GM19372 (cell line): ENCODE results near the gene DTX1.

Source experiments
- ATAC-seq: cut with Tn5 transposase; IDR thresholded peaks from one replicate; pipeline ENCODE4 v1.9.1; 2021; ENCODE audit warnings: mild to moderate bottlenecking, low read depth, moderate library complexity; ENCODE audit not compliant: unreplicated experiment

DTX1 gene

GRCh38 chr12:113054948-113055486 is 1.5 kb upstream of the DTX1 start:
- no peak for ATAC-seq

DNA sequence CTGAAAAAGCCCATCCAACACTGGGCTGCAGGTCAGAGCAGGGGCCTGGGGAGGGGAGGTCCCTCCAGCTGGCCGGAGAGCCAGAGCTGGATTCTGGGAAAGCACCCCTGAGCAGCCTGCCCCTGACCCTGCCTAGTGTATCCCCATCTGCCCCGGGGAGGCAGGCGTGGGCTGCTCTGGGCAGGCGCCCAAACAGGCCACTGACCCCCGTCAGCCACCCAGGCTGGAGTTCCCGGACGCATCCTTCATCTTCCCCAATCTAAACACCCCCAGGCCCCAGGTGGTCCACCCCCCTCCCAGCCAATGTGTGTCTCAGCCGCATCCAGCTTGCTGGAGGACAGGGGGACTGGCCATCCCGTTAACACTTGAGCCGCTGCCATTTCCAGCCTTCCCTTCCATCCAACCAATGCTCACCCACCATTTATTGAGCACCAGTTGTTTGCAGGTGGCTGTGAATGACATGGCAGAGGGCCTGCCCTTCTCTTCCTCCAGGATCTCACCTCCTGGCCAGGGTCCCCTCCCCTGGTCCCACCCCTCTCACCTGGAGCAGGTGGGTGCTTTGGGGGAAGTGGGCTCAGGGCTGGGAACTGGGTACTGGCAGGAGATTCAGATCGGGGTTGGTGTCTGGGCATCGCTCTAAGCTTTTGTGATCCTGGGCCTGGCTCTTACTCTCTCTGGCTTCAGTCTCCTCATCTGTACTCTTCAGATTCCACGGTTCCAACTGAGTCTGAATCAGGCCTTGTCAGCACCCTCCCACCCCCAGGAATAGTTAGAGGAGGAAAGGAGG is 743 bp upstream of the DTX1 start:
- no peak for ATAC-seq

DNA sequence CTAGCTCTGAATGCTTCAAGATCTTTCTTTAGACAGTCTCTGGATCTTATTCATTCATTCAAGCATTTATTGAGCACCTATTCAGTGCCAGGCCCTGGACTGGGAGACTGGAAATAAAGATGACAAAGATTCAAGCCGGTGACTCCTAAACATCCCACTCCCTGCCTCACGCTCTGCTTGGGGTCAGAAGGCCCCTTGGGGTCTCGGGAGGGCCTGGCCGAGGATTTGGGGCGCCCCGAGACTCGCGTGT is 224 bp upstream of the DTX1 start:
- no peak for ATAC-seq

GRCh38 chr12:113057565-113058485 is 1.3 kb downstream of the DTX1 start:
- ATAC-seq: no peak

- no peak for ATAC-seq
Measured at GRCh38 chr12:113058553-113058952, 2.0 kb downstream of the DTX1 start.

DNA sequence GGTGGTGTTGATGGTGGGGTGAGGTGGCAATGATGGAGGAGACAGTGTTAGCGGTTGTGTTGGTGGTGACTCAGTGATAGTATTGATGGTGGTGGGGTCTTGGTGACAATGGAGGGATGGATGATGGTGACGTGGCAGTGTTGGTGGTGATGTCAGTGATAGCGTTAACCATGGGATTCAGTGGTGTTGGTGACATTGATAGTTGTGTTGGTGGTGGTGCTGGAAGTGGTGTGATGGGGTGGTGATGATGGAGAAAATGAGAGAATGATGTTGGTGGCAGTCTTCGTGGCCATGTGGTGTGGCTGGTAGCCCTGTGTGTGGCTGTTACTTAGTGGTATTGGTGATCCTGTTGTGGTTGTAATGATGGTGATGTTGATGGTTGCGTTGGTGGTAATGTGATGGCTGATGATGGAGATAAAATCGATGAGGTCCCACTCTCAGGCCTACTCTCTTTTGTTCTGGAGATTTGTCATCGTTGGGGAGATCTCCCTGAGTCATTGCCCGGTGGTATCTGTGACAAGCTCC is 2.6 kb downstream of the DTX1 start:
- no peak for ATAC-seq

DNA sequence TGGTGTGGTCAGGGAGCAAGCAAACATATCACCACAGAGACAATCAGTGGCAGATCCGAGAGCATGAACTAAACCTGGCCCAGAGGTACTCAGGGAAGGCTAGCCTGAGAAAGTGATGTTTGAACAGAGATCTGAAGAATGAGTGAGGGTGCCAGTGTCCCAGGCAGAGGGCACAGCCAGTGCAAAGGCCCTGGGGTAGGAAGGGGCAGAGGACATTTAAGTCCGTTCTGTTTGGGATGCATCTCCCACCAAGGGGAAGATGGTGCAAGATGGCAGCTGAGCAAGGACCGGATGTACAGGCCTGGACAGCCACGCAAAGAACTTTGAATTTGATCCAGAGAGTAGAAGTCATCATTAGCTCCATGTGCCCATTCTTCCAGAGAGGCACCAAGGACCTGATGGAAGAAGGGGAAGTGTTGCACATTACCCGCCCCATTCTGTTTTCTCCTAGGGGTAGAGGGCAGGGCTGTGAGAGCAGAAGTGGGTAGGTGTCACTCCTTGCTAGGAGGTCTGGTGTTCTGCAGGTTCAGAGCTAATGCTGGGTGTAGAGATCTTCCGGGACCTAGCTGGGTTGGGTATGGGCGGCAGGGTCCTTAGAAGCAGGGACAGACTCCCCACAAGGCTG is 3.9 kb downstream of the DTX1 start:
- no peak for ATAC-seq

- ATAC-seq: no peak
Measured at GRCh38 chr12:113061061-113061694, 4.6 kb downstream of the DTX1 start.

DNA sequence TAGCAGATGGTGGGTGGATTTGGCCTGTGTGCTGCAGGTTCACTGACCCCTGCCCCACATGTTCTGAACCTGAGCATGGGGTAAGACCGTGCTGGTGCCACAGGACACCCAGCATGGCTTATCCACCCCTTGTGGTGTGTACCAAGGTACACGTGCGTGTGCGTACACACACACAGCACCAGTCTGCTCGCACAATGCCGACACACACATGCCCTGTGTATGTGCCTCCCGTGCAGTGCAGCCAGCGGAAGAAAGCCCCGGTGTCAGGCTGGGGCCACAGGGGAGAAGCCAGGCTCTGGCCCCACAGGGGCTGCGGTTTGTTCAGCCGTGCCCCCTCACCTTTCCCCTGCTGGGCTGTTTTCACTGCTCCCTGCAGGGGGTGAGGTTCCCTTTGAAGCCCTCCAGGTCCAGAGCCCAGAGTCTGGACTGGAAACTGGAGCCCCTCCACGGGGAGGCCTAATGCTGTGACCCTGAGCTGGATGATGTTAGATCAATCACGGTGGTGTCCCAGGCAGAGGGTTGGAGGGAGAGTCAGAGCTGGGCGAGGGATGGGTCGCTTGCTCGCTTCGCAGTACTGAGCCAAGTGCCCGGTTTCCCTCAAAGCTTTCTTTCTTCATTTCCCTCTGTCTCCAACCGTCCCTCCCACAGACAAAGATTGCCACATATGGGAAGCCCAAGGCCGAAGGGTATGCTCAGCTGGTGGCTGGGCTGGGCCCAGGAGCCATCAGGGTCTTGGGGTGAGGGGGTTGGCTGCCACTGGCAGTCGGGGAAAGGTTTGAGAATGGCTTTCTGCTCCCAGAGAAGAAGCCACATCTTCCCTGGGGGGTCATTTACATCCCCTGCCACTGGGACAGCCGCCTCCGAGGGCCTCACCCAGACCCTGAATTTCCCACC is 6.2 kb downstream of the DTX1 start:
- ATAC-seq: no peak

GRCh38 chr12:113063396-113064350 is 7.1 kb downstream of the DTX1 start:
- no peak for ATAC-seq

- ATAC-seq: no peak
Measured at GRCh38 chr12:113064395-113065125, 8.0 kb downstream of the DTX1 start.

GRCh38 chr12:113065126-113066007 is 8.8 kb downstream of the DTX1 start:
- no peak for ATAC-seq

DNA sequence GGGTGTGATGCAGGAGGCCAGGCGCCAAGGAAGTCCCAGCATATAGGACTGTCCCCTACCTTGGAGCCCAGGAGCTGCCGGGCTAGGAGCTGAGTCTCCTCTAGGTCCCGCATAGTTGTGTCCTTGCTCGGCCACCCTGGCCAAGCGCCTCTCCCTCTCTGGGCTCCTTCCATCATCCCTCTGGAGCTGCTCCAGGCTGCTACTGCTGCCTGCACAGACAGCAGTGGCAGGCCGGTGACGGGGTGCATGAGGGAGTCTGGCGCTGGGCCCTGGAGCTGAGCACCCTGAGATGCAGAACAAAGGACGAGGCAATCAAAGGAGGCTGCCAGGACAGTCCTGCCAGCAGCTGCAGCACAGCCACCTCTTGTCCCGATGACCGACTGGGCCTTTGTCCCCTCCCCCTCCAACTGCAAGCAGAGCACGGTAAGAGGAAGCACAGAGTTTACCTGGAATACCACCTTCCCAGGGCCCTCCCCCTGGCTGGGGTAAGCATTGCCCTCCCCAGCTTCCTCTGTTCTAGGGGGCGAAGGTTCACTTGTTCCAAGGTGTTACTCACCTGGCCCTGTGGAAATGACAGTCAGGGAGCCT is 10.4 kb downstream of the DTX1 start:
- ATAC-seq: no peak

GRCh38 chr12:113067987-113068935 is 11.7 kb downstream of the DTX1 start:
- no peak for ATAC-seq

DNA sequence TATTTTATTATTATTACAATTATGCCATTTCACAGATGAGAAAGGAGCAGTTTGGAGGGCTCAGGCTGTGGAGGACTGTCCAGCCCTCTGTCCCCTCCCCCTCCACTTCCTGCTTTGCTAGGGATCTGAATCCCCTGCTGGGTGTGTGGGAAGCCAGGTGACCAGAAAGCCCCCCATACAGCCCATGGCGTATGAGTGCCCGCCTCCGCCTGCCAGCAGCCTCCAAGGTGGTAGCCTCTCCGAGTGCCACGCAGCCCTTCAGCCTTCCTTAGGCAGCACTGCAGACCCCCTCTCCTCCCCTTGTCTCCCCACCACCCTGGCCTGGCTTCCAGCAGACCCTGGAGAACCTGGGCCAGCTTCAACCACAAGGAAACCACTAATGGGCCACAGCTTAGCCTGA is 12.6 kb downstream of the DTX1 start:
- ATAC-seq: no peak
